Bone marrow (tissue), 2 donors: Measurements from ENCODE around the gene TRMT2A.

Source experiments
- DNase-seq, 2 donors: peaks; one replicate each; lab custom pipeline; 2025; lab: John Stamatoyannopoulos, UW

TRMT2A gene

GRCh38 chr22:20135265-20135664 is 18.2 kb upstream of the TRMT2A start:
- no peak for DNase-seq

DNA sequence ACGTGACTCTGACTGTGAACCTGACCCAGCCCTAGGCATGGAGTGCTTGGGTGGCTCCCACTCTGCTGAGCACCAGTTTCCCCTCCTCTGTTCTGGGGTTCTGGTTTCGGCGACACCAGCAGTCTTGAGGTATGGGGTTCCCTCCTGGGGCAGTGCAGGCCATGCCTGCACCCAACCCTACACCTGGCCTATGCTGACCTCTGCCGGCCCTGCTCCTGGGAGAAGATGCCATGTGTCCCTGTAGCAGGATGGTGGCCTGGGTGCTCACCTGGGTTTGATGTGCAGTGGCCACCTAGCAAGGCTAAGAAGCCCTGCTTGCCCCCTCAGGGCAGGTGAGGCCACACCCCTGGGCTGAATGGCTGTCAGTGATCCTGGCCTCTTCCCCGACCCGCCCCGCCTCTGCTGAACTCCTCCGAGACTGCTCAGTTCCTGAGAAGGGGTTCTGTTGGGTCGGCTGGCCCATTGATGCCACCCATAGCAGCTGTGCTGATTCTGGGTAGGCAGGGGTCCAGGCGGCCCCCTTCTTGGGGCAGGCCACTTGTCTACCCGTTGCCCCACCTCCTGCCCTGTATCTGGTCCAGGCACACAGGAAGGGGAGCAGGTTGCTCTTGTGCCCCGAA is 17.0 kb upstream of the TRMT2A start:
- no peak for DNase-seq

DNA sequence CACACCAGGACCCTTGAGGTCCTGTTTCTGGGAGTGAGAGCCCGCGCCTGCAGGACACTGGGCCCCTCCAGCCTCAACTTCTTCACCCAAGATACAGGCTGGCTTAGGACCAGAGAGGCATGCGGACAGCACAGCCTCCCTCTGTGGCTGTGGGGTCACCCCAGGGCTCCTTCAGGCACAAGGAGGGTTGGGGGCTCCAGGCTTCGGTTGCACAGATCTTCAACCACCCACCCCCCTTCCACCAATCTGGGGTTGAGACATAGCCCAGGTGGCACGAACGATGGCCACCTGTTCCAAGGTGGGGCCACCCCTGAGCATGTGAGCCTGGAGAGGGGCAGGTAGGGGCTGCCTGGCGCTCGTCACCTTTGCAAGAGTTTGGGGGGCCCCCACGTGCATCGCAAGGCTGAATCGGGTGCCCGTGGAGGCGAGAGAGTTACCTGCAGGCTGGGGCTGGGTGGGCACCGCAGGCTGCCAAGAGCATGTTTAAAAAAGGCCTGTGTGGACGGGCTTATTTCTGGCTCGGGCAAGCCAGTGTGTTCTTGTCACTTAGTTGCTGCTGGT is 15.7 kb upstream of the TRMT2A start:
- no peak for DNase-seq

DNA sequence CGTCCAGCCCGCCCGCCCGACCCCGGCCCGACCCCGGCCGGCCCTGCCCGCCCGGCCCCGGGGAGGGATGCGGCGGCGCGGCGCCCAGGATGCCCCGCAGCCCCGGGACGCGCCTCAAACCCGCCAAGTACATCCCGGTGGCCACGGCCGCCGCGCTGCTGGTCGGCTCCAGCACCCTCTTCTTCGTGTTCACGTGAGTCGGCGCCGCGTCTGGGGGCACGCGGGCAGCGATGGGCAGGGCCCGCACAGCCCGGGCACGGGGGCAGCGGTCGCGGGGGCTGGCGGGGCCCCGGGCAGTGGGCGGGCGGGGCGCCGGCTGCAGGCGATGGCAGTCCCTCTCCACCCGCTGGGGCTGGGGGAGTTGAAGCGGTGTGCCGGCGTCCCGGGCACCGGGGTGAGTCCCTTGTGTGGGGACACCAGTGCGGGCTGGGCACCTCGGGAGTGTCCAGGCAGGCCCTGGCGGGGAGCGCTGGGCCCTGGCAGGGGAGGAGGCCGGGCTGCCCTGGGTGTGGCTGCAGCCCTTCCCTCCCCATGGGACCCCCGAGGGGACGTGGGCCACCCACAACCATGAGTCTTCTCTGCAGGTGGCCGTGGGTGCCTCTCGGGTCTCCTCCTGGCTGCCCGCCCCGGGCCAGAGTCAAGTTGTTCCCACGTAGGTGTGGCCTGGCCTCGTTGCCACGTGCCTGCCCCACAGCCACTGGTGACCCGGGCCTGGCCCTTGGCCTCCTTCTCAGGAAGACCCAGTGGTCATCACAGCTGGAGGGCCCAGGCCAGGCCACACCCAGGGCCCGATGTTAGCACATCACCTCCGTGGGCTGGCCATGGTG is 15.0 kb upstream of the TRMT2A start:
- peak in 1 of 2 donors; percentile 12 for DNase-seq

DNA sequence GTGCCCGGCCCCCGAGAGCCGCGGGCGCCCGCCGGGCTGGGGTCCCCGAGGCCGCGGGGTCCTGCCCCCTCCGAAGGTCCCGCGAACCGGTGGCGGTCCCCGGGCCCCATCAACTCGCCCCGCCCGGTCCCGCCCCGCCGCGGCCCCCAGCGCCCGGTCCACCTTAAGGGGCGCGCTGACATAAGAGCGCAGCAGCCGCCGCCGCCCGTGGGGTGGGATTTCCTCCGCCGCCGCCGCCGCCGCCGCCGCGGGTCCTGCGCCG is 14.5 kb upstream of the TRMT2A start, which contains the start of gene ZDHHC8:
TSS of gene ZDHHC8 (plus strand) at position 208 of the 262 bp plus-strand sequence. CDS start 144 bp downstream, outside the sequence.
- no peak for DNase-seq

- peak in 1 of 2 donors; percentile 23 for DNase-seq
Observed at GRCh38 chr22:20130731-20131596, 13.9 kb upstream of the TRMT2A start.

DNA sequence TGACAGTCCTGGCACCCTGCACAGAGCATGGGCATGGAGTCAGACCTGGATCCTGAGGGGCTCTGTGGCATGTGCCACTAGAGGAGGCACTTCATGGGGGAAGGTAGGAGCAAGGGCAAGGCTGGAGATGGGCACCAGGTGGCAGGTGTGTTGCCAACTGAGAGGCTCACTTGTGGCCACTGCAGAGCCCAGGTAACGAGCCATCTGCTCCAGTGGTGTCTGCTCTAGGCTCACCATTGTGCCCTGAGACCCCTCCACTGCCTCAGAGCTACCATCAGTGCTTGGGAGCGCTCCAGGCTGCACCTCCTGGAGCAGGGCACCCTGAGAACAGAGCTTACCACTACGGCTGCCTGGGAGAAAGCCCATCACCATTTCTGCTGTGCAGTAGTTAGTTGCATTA is 13.3 kb upstream of the TRMT2A start:
- no peak for DNase-seq

DNA sequence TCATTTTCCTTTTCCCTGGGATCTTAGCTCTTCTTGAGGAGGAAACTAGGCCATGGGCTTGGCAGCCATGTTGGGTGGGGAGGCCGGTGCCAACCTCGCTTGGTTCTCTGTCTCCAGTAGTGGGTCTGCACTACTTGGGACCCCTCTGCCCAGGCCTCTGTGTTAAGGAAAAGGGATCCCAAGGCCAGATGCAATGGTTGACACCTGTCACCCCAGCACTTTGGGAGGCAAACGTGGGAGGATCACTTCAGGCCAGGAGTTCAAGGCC is 12.7 kb upstream of the TRMT2A start:
- no peak for DNase-seq

GRCh38 chr22:20128902-20129746 is 12.1 kb upstream of the TRMT2A start:
- DNase-seq, result no peak

DNA sequence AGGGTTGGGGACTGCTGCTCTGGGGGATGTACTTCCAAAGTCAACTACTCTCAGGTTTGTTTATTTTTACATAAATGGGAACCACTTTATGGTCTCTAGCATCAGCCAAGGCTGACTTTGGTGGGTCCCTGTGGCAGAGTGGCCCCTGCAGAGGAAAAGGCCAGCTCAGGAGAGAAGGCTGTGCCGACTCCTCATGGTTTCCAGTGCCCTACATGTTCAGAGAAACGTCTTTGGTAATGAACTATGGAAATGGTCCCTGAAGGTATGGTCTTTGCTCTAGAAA is 11.5 kb upstream of the TRMT2A start:
- no peak for DNase-seq

DNA sequence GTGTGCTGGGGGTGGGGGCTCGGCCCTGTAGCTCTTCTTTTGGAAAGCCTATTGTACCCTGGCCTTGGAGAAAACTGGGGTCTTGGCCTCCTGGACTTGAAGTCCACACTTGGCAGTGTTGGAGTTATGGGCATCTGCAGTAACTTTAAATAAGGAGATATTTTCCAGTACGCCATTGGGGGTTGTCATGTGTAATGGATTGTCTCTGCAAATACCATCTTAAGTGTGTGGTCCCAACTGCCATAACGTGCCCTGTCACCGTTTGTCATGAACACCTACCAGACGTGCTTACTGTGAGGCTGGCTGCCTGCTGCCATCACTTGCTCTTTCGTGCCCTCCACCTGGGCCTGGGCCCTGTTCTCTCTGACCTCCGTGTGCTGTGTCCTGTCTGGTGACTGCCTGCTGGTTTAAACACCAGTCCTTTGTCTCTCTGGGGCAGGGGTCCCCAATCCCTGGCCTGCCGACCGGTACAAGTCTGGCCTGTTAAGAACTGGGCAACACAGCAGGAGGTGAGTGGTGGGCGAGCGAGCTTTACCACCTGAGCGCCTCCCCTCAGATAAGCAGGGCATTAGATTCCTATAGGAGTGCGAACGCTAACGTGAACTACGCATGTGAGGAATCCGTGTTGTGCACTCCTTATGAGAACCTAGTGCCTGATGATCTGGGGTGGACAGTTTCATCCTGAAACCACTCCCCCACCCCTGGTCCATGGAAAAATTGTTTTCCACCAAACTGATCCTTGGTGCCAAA is 11.0 kb upstream of the TRMT2A start:
- no peak for DNase-seq

DNA sequence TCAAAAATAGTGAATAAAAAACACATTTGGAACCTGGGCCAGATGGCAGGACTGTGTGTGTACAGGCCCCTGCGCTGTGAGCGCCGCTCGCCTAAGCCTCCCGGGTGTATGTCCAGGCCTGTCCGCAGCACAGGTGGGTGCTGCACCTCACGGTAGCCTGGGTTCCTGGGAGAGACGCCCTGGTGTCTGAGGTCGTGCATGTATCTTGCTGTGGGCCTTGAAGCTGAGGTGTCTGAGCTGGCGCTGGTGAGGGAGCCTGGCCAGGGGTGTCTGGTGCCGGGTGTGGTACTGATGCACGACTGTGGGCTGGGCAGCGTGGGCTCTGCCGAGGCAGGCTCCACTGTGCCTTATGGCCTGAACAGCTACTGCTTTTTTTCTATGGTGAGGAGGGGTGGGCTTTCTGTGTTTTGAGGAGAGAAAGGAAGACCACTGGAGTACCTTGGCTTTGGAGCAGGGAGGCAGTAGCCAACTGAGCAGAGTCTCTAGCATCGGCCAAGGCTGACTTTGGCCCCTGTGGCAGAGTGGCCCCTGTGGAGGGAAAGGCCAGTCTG is 10.4 kb upstream of the TRMT2A start:
- no peak for DNase-seq

GRCh38 chr22:20126284-20127029 is 9.4 kb upstream of the TRMT2A start:
- DNase-seq, result no peak

GRCh38 chr22:20125201-20126174 is 8.5 kb upstream of the TRMT2A start:
- no peak for DNase-seq

DNA sequence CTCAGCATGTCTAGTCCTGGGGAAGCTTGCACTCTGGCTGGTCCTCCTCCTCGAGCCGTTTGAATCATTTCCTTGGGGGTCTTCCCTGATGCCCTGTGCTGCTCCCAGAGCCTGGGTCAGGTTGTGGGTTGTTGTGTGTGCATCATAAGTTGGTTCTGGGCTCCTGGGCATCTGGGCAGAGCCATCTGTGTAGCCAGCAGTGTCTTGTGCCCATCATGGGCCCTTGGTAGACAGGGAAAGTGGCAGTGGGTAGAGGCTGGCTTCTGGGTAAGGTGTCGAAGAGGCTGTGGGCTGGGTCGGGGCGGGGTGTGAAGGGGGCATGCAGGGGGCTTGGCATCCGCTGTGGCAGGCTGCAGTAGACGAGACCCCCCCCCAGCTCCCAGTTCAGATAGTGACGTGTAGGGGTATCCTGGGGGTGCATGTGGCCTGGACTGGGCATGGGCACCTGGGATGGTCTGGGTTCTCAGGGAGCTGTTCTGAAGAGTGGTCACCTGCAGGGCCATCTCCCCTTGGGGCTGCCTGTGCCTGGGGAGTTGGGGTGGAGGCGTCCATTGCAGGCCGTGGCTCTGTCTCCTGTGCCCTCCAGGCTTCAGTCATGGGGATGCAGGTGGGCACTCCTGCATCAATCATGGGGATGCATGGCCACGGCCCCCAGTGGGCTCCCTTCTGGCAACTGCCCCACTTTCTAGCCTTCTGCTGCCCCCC is 7.2 kb upstream of the TRMT2A start:
- DNase-seq, result no peak

DNA sequence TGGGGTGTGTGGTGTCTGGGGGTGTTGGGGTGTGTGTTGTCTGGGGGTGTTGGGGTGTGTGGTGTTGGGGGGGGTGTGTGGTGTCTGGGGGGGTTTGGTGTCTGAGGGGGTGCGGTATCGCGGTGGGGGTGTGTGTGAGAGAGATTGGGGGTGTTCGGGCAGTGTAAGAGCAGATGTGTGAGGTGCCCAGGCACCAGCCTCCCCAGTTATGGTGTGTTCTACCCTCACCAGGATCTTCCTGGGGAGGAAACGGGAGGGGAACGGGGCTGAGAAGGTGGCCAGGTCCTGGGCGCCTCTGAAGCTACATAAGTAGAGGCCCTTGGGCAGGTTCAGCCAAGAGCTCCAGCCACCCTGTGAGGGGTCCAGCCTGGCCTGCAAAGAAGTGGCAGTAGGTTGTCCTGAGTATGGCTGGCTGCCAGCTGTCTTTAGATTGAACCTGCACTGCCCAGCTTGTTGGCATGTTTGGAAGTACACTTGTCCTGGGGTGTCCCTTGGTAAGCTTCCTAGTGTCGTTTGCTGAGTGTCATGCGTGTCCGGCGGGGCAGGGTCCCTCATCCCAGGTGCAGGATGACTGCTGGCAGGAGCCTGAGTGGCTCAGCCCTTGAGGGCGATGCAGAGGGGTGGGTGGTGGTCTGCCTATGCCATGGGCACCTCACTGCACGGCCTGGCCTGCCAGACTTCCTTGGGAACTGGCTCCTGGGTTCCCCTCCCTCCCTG is 6.5 kb upstream of the TRMT2A start:
- no peak for DNase-seq

- no peak for DNase-seq
Observed at GRCh38 chr22:20121856-20122415, 4.9 kb upstream of the TRMT2A start.
